PC-3 (cell line): Measurements from ENCODE around the gene U2SURP.
"Not testable (repeated sequence)": the region's sequence is repeated elsewhere in the genome, so short reads cannot be mapped to it uniquely, and the experiment has no call there.

ENCODE experiments used
- CTCF ChIP-seq: fragments of 300-600 bp; sonication (generic); conservative IDR thresholded peaks from 2 replicates; pipeline ENCODE4 v1.5.1; 2017; ENCODE audit warnings: antibody characterized with exemption, low read depth, mild to moderate bottlenecking, low read length
- EZH2 ChIP-seq: fragments of 300-600 bp; sonication (generic); IDR thresholded peaks from one replicate; pipeline ENCODE4 v1.6.1; 2017; ENCODE audit warnings: antibody characterized with exemption, mild to moderate bottlenecking, low read length; ENCODE audit not compliant: unreplicated experiment
- EZH2phosphoT487 ChIP-seq: fragments of 300-600 bp; sonication (generic); IDR thresholded peaks from 2 replicates; pipeline ENCODE4 v1.6.1; 2018; ENCODE audit warnings: mild to moderate bottlenecking, antibody characterized with exemption, low read length, borderline replicate concordance

GRCh38 chr3:143031796-143032387 is 30.5 kb downstream of the U2SURP start:
- TF ChIP-seq CTCF, EZH2, EZH2phosphoT487: not testable (repeated sequence)
